Measurements from ENCODE around the gene TAF11L11.
"Not testable (repeated sequence)": the region's sequence is repeated elsewhere in the genome, so short reads cannot be mapped to it uniquely, and the experiment has no call there.

DNA sequence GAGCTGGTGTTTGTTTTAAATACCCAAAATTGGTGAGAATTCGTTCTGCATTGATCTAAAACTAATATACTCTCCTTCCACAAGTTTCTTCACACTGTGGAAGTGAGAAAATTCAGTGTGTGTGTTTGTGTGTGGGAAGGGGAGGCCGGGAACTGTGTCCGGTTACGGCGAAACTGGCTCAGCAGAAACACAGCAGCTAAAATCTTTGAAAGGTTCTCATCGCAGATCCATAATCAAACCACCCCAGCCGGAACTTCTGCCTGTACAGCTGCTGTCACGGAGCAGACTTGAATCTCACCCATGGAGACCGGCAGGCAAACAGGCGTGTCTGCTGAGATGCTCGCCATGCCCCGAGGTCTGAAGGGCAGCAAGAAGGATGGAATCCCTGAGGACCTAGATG lies 27.8 kb downstream of the TAF11L11 start, which contains the start of gene TAF11L13:
- TF ChIP-seq, protein P1, sequence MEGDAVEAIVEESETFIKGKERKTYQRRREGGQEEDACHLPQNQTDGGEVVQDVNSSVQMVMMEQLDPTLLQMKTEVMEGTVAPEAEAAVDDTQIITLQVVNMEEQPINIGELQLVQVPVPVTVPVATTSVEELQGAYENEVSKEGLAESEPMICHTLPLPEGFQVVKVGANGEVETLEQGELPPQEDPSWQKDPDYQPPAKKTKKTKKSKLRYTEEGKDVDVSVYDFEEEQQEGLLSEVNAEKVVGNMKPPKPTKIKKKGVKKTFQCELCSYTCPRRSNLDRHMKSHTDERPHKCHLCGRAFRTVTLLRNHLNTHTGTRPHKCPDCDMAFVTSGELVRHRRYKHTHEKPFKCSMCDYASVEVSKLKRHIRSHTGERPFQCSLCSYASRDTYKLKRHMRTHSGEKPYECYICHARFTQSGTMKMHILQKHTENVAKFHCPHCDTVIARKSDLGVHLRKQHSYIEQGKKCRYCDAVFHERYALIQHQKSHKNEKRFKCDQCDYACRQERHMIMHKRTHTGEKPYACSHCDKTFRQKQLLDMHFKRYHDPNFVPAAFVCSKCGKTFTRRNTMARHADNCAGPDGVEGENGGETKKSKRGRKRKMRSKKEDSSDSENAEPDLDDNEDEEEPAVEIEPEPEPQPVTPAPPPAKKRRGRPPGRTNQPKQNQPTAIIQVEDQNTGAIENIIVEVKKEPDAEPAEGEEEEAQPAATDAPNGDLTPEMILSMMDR (conservative IDR thresholded peaks at IDR 0.05) = not testable (repeated sequence)
- TF ChIP-seq EZH2 (IDR thresholded peaks at IDR 0.05; ENCODE audit: low read depth) = not testable (repeated sequence)
